ENCODE measurements around the gene CIB4. TPM values are rescaled to one million over a fixed set of nuclear protein-coding genes. Genes with fewer than 3 reads are reported as not detected.

The CIB4 gene
- total RNA-seq, result not detected in 2 replicates

DNA sequence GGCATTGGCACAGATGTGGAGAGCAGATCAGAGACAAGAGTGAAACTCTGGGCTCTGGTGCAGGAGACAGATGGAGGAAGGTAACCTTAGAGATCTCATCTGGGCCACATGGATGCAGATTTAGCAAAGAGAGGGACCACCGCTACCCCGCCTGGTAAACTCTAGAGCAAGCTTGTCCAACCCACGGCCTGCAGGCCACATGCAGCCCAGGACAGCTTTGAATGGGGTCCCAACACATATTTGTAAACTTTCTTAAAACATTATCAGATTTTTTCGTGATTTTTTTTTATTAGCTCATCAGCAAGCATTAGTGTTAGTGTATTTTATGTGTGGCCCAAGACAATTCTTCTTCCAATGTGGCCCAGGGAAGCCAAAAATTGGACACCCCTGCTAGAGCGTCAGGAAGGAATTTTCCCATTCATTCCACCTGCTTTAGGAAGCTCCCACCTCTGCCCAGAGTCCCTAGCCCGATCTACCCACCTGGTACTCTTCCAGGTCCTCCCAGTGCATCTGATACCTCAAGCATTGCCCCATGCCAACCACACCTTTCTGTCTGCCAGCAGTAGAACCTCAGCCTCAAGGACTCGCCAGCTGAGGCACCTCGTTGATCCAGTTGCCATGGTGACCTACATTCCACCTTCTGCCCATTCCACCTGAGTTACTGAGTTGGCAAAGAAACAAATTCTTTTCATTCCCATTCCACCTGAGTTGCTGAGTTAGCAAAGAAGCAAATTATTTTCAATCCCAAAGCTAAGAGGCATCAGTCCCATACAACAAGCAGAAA, at the start of gene CIB4:
Gene CIB4, minus strand, starts transcription at position 586 of the 784 bp plus-strand sequence. Its CDS starts 52 bp downstream, at position 534.

Small RNA genes lying within 50 kb of the gene (small RNA-seq; reads per million reads assigned to genes)
- not detected for gene AC015977.1

Other genes with a start within 250 kb of the CIB4 start
- 0.16 and 0.24 TPM in 2 replicates for gene DRC1, start 239.4 kb downstream of the CIB4 start, total RNA-seq
- gene OTOF, start 163.2 kb downstream of the CIB4 start, total RNA-seq, result under 0.01 TPM in 1 of 2 replicates, not detected in the other
- gene KCNK3, start 51.4 kb upstream of the CIB4 start, total RNA-seq, result 2.1 and 3.0 TPM in 2 replicates
- gene SLC35F6, start 122.9 kb upstream of the CIB4 start, total RNA-seq, result 73.3 and 74.2 TPM in 2 replicates
- 0.97 and 2.2 TPM in 2 replicates for gene CENPA, start 144.7 kb upstream of the CIB4 start, total RNA-seq
- gene DPYSL5, start 206.8 kb upstream of the CIB4 start, total RNA-seq, result not detected in 2 replicates